Subcutaneous abdominal adipose tissue (tissue), 5 donors: ENCODE data around the gene ANO10.

Experiments used
- H3K27ac ChIP-seq: one replicate; pipeline ENCODE4 v1.7.0; 2013; ENCODE audit warnings: low read depth, mild to moderate bottlenecking, inconsistent platforms, low read length, moderate library complexity
- H3K27me3 ChIP-seq, 5 donors: one replicate each; pipeline ENCODE4 v1.7.0; 2013; ENCODE audit warnings: low read length in 5 of 5, inconsistent platforms in 1 of 5; ENCODE audit not compliant: control insufficient read depth in 5 of 5, insufficient read depth in 4 of 5
- H3K36me3 ChIP-seq, 5 donors: one replicate each; pipeline ENCODE4 v1.7.0; 2013; ENCODE audit warnings: low read length in 5 of 5; ENCODE audit not compliant: control insufficient read depth in 5 of 5, insufficient read depth in 5 of 5
- H3K4me1 ChIP-seq, 5 donors: one replicate each; pipeline ENCODE4 v1.7.0; 2013; ENCODE audit warnings: low read length in 5 of 5, mild to moderate bottlenecking in 3 of 5, moderate library complexity in 1 of 5; ENCODE audit not compliant: control insufficient read depth in 5 of 5, insufficient read depth in 5 of 5
- H3K4me3 ChIP-seq, 5 donors: one replicate each; pipeline ENCODE4 v1.7.0; 2013; ENCODE audit warnings: low read length in 5 of 5, low read depth in 1 of 5
- H3K9ac ChIP-seq, 5 donors: one replicate each; pipeline ENCODE4 v1.7.0; 2013; ENCODE audit warnings: low read length in 5 of 5, mild to moderate bottlenecking in 4 of 5, moderate library complexity in 3 of 5
- H3K9me3 ChIP-seq, 5 donors: one replicate each; pipeline ENCODE4 v1.7.0; 2013; ENCODE audit warnings: low read length in 5 of 5; ENCODE audit not compliant: control insufficient read depth in 5 of 5
- donor health status: healthy.
- donor health status: healthy.
- donor health status: healthy.
- donor health status: healthy.
- donor health status: healthy.

The ANO10 gene

GRCh38 chr3:43436507-43437140 is 185.2 kb downstream of the ANO10 start:
- Histone ChIP-seq H3K4me3 (no peak overlapping the region), H3K36me3 (peaks cover 0 to 6% (median 2%) of the 10 kb centered on the region in 5 donors), H3K9ac (no peak overlapping the region), H3K27ac (no peak overlapping the region), H3K4me1 (peaks cover 0 to 3% (median 0%) of the 10 kb centered on the region in 5 donors), H3K27me3 (no peaks in the 10 kb centered on the region), H3K9me3 (peaks cover 0 to 5% (median 3%) of the 10 kb centered on the region in 5 donors)

GRCh38 chr3:43435706-43436105 is 186.1 kb downstream of the ANO10 start:
- peaks cover 0 to 5% (median 3%) of the 10 kb centered on the region in 5 donors for H3K9me3 ChIP-seq
- peaks cover 0 to 3% (median 0%) of the 10 kb centered on the region in 5 donors for H3K4me1 ChIP-seq
- peaks cover 0 to 10% (median 3%) of the 10 kb centered on the region in 5 donors for H3K36me3 ChIP-seq
- H3K27ac ChIP-seq, result no peak overlapping the region
- no peak overlapping the region for H3K9ac ChIP-seq
- no peaks in the 10 kb centered on the region for H3K27me3 ChIP-seq
- H3K4me3 ChIP-seq, result no peak overlapping the region

- Histone ChIP-seq H3K36me3 (peaks cover 0 to 10% (median 3%) of the 10 kb centered on the region in 5 donors), H3K27ac (no peak overlapping the region)
Measured at GRCh38 chr3:43434431-43434830, 187.4 kb downstream of the ANO10 start.

GRCh38 chr3:43432462-43432861 is 189.3 kb downstream of the ANO10 start:
- Histone ChIP-seq H3K4me3 (no peak overlapping the region), H3K27me3 (no peaks in the 10 kb centered on the region), H3K9ac (no peak overlapping the region), H3K36me3 (peaks cover 0 to 10% (median 3%) of the 10 kb centered on the region in 5 donors), H3K4me1 (peaks cover 0 to 3% (median 0%) of the 10 kb centered on the region in 5 donors), H3K9me3 (peaks cover 0 to under 1% (median 0%) of the 10 kb centered on the region in 5 donors), H3K27ac (no peak overlapping the region)

More at GRCh38 chr3:43434431-43434830, 187.4 kb downstream of the ANO10 start:
- Histone ChIP-seq H3K9me3 (peaks cover 0 to 5% (median 3%) of the 10 kb centered on the region in 5 donors), H3K4me1 (peaks cover 0 to 3% (median 0%) of the 10 kb centered on the region in 5 donors), H3K9ac (no peak overlapping the region), H3K27me3 (no peaks in the 10 kb centered on the region), H3K4me3 (no peak overlapping the region)

GRCh38 chr3:43426388-43426787 is 195.4 kb downstream of the ANO10 start:
- peaks cover 0 to 2% (median under 1%) of the 10 kb centered on the region in 5 donors for H3K36me3 ChIP-seq
- peak overlapping the region in 2 of 5 donors; percentile 16 to 30 for H3K9ac ChIP-seq
- no peak overlapping the region for H3K4me3 ChIP-seq
- peaks cover 0 to 3% (median 0%) of the 10 kb centered on the region in 5 donors for H3K9me3 ChIP-seq
- H3K27ac ChIP-seq, result no peak overlapping the region
- H3K4me1 ChIP-seq, result peaks cover 0 to 5% (median 3%) of the 10 kb centered on the region in 5 donors
- no peaks in the 10 kb centered on the region for H3K27me3 ChIP-seq

GRCh38 chr3:43425829-43426228 is 196.0 kb downstream of the ANO10 start:
- no peak overlapping the region for H3K27ac ChIP-seq
- no peak overlapping the region for H3K9ac ChIP-seq
- H3K9me3 ChIP-seq, result peaks cover 0 to 3% (median 0%) of the 10 kb centered on the region in 5 donors

GRCh38 chr3:43423639-43424038 is 198.2 kb downstream of the ANO10 start:
- H3K9ac ChIP-seq, result no peak overlapping the region
- no peak overlapping the region for H3K27ac ChIP-seq
- H3K27me3 ChIP-seq, result no peaks in the 10 kb centered on the region
- peaks cover 0 to 2% (median 0%) of the 10 kb centered on the region in 5 donors for H3K36me3 ChIP-seq
- peaks cover 0 to 3% (median 0%) of the 10 kb centered on the region in 5 donors for H3K9me3 ChIP-seq
- no peak overlapping the region for H3K4me3 ChIP-seq
- peaks cover 0 to 10% (median 3%) of the 10 kb centered on the region in 5 donors for H3K4me1 ChIP-seq

More at GRCh38 chr3:43425829-43426228, 196.0 kb downstream of the ANO10 start:
- Histone ChIP-seq H3K4me3 (no peak overlapping the region), H3K4me1 (peaks cover 0 to 5% (median 3%) of the 10 kb centered on the region in 5 donors), H3K27me3 (no peaks in the 10 kb centered on the region), H3K36me3 (peaks cover 0 to 2% (median 0%) of the 10 kb centered on the region in 5 donors)

GRCh38 chr3:43423142-43423541 is 198.7 kb downstream of the ANO10 start:
- Histone ChIP-seq H3K9me3 (peaks cover 0 to 3% (median 0%) of the 10 kb centered on the region in 5 donors), H3K4me3 (no peak overlapping the region), H3K27ac (no peak overlapping the region), H3K4me1 (peaks cover 0 to 10% (median 5%) of the 10 kb centered on the region in 5 donors), H3K36me3 (peaks cover 0 to 2% (median 0%) of the 10 kb centered on the region in 5 donors), H3K27me3 (no peaks in the 10 kb centered on the region), H3K9ac (no peak overlapping the region)

GRCh38 chr3:43418601-43419272 is 203.1 kb downstream of the ANO10 start:
- peak overlapping the region; percentile 26 for H3K27ac ChIP-seq
- H3K36me3 ChIP-seq, result no peaks in the 10 kb centered on the region
- no peak overlapping the region for H3K4me3 ChIP-seq
- no peaks in the 10 kb centered on the region for H3K27me3 ChIP-seq
- H3K4me1 ChIP-seq, result peaks cover 0 to 17% (median 0%) of the 10 kb centered on the region in 5 donors
- no peaks in the 10 kb centered on the region for H3K9me3 ChIP-seq
- H3K9ac ChIP-seq, result no peak overlapping the region

GRCh38 chr3:43417133-43417532 is 204.7 kb downstream of the ANO10 start:
- H3K36me3 ChIP-seq, result no peaks in the 10 kb centered on the region
- no peak overlapping the region for H3K9ac ChIP-seq
- H3K4me3 ChIP-seq, result no peak overlapping the region
- H3K4me1 ChIP-seq, result peaks cover 0 to 14% (median 0%) of the 10 kb centered on the region in 5 donors
- H3K9me3 ChIP-seq, result no peaks in the 10 kb centered on the region
- no peaks in the 10 kb centered on the region for H3K27me3 ChIP-seq
- H3K27ac ChIP-seq, result no peak overlapping the region
